Muscle layer of duodenum (tissue), 2 donors: Measurements from ENCODE around the gene CYP19A1.

Experiments used
- H3K27ac ChIP-seq: one replicate; pipeline ENCODE4 v1.7.0; 2013; ENCODE audit warnings: mild to moderate bottlenecking, low read length
- H3K27me3 ChIP-seq: one replicate; pipeline ENCODE4 v1.7.0; 2013; ENCODE audit warnings: low read depth, mild to moderate bottlenecking, control low read depth, low read length
- H3K36me3 ChIP-seq, 2 donors: one replicate each; pipeline ENCODE4 v1.7.0; 2013; ENCODE audit warnings: low read length in 2 of 2, control low read depth in 1 of 2, mild to moderate bottlenecking in 1 of 2; ENCODE audit not compliant: insufficient read depth in 2 of 2, control insufficient read depth in 1 of 2
- H3K4me1 ChIP-seq, 2 donors: one replicate each; pipeline ENCODE4 v1.7.0; 2013; ENCODE audit warnings: low read length in 2 of 2, mild to moderate bottlenecking in 2 of 2, control low read depth in 1 of 2, moderate library complexity in 1 of 2; ENCODE audit not compliant: insufficient read depth in 2 of 2, control insufficient read depth in 1 of 2
- H3K4me3 ChIP-seq, 2 donors: one replicate each; pipeline ENCODE4 v1.7.0; 2013; ENCODE audit warnings: low read length in 2 of 2, low read depth in 1 of 2, mild to moderate bottlenecking in 1 of 2
- H3K9me3 ChIP-seq, 2 donors: one replicate each; pipeline ENCODE4 v1.7.0; 2013; ENCODE audit warnings: low read length in 2 of 2, control low read depth in 1 of 2, mild to moderate bottlenecking in 1 of 2; ENCODE audit not compliant: control insufficient read depth in 1 of 2
- donor health status: healthy.

The CYP19A1 gene

DNA sequence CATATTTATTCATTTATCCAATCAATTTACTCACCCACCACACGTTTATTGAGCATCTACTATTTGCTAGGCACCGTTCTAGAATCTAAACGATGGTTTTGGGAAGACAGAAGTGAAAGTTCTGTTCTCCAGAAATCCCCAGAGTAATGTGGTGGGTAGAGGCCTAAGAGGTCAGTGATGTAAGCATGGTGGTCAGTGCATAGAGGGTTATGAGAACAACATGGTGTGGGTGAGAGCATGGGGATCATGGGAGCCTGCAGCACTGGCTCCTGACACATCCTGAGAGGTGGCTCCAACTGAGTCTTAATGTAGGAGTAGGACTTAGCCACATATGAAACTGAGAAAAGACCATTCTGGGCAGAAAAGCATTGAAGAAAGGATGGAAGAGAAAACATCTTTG is 158.4 kb downstream of the CYP19A1 start:
- Histone ChIP-seq H3K36me3 (no peaks in the 10 kb centered on the region), H3K4me1 (no peaks in the 10 kb centered on the region), H3K27me3 (no peaks in the 10 kb centered on the region), H3K27ac (no peak overlapping the region), H3K4me3 (no peak overlapping the region), H3K9me3 (no peaks in the 10 kb centered on the region)

DNA sequence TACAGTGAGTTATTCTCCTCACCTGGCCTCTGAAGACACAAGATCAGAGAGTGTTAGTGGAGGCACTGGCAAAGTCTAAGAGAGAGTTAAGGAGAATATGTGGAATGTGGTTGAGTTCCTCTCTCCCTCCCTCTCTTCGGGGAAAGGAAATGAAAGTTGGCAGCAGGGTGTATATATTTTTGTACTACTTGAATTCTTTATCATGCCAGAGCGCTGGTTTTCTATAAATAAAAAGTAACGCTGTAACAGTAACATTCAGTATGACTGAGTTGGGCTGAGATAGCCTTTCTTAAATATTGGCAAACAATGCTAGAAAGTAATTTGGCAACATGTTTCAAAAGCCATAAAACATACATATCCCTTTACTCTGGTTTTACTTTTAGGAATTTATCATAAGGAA is 166.2 kb downstream of the CYP19A1 start:
- peak overlapping the region; percentile 25 for H3K27ac ChIP-seq
- H3K9me3 ChIP-seq, result no peaks in the 10 kb centered on the region
- peak overlapping the region in 1 of 2 donors; percentile 13 for H3K4me3 ChIP-seq
- peaks cover 0 to 4% of the 10 kb centered on the region in 2 donors for H3K4me1 ChIP-seq
- H3K27me3 ChIP-seq, result no peaks in the 10 kb centered on the region
- H3K36me3 ChIP-seq, result no peaks in the 10 kb centered on the region

- Histone ChIP-seq H3K27ac (no peak overlapping the region), H3K4me3 (no peak overlapping the region), H3K27me3 (no peaks in the 10 kb centered on the region), H3K9me3 (no peaks in the 10 kb centered on the region), H3K4me1 (peaks cover 0 to 10% of the 10 kb centered on the region in 2 donors), H3K36me3 (no peaks in the 10 kb centered on the region)
These were observed 166.8 kb downstream of the CYP19A1 start for GRCh38 chr15:51171634-51171932.

DNA sequence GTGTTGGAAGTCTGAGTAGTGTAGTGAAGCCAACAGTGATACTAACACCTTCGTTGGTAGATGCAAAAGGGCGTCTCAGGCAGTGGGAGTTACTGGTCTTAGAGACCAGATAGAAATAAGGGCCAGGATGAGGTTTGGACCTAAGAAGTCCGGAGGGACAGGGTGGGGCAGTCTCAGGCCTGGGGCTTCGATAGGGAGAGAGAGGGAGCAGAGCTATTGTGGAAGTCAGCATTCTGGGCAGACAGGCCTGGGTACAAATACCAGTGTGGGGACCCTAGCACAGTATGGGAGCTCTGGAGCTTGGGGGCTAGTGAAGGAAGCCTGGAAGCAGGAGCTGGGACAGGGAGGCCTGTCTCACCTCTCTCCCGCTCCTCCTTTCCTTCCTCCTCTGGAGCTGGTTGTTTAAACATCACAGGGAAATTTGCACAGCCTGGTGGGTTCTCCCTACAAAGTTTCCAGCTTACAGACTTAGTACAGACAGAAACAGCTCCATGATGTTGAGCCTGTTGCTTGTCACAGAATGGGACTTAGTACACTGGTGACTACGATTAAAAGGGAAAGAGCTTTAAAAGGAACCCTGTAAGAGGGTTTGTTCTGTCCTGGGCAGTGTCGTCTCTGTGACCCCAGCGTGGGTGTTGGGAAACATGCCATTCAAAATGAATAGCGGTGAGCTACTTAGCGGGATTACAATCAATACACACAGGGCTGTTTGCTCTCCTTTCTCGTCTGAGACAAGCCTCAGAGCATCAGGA is 167.3 kb downstream of the CYP19A1 start:
- Histone ChIP-seq H3K27ac (no peak overlapping the region), H3K9me3 (no peaks in the 10 kb centered on the region), H3K4me1 (peaks cover 0 to 10% of the 10 kb centered on the region in 2 donors), H3K36me3 (no peaks in the 10 kb centered on the region), H3K27me3 (no peaks in the 10 kb centered on the region), H3K4me3 (no peak overlapping the region)

DNA sequence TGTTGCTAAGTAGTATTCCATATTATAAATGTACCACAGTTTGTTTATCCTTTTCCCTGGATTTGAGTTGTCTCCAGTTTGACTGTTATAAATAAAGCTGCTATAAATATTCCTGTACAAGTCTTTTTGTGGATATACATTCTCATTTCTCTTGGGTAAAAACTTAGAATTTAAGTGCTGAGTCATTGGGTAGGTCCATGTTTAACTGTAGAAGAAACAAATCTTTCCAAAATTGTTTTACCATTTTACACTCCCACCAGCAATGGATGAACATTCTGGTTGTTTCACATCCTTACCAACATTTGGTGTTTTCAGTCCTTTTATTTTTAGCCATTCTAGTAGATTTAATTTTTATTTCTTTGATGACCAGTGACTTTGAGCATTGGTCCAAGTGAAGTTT is 169.7 kb downstream of the CYP19A1 start:
- no peak overlapping the region for H3K27ac ChIP-seq

DNA sequence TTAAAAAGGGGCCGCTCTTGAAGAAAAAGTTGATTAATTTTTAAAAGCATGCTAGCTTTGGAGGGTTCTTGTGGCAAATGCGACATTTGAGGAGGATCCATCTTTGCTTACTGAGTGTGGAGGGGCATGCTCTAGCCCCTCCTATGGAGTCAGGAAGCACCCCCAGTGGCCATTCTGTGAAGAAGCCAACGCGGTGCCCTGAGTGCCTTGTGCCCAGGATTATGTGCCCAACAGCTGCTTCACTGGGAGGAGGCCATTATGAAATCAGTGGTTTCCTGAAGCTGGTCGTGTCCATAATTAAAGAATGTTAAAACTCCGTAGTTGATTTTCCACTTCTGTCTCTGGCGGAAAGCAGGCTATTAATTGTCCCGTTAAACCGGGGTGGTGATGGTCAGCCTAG is 174.6 kb downstream of the CYP19A1 start:
- H3K4me1 ChIP-seq, result peaks cover 11 to 17% of the 10 kb centered on the region in 2 donors
- no peaks in the 10 kb centered on the region for H3K27me3 ChIP-seq
- H3K9me3 ChIP-seq, result no peaks in the 10 kb centered on the region
- no peaks in the 10 kb centered on the region for H3K36me3 ChIP-seq
- no peak overlapping the region for H3K4me3 ChIP-seq
- no peak overlapping the region for H3K27ac ChIP-seq

More for the DNA sequence above, 169.7 kb downstream of the CYP19A1 start:
- no peaks in the 10 kb centered on the region for H3K27me3 ChIP-seq
- peaks cover 2 to 15% of the 10 kb centered on the region in 2 donors for H3K4me1 ChIP-seq
- no peak overlapping the region for H3K4me3 ChIP-seq
- H3K36me3 ChIP-seq, result no peaks in the 10 kb centered on the region
- H3K9me3 ChIP-seq, result no peaks in the 10 kb centered on the region

DNA sequence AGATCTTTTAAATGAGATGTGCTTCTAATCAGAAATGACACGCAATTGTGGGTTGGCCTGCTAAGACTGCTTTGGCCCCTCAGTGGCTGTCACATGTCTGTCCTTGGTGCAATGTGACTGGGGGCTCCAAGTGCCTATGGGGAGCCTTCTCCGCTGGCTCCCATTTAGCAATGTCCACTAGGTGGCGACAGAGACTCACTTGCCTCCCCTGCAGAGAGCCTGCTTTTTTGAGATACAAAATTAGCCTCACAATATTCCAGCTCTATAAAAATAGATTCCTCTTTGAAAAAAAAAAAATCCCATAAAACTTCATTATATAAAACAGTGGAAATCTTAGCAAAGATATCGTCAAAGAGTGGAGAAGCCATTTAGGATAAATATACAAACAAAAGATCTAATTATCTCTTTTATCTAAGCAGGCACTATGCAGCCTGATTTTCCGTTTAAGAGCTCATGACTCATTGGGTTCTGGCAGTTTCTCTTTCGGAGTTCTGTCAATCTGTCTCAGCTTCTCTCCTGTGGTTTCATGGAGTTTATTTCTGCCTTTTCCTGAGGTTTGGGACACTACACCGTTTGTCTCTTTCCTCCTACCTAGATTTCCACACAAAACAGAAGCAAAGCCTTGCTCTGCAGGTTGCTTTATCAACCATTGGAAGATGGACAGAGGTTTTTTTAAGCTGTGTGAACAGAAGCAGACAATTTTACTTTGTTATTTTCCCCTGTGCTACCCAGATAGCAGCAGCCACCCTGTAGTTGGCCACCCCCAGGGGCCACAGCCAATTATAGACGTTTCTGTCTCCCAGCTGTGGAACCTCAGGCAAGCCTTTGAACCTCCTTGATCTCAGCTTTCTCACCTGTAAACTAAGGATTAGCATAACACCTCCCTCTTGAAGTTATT is 175.3 kb downstream of the CYP19A1 start:
- H3K4me3 ChIP-seq, result peak overlapping the region; percentile 2 to 45
- H3K27ac ChIP-seq, result no peak overlapping the region

DNA sequence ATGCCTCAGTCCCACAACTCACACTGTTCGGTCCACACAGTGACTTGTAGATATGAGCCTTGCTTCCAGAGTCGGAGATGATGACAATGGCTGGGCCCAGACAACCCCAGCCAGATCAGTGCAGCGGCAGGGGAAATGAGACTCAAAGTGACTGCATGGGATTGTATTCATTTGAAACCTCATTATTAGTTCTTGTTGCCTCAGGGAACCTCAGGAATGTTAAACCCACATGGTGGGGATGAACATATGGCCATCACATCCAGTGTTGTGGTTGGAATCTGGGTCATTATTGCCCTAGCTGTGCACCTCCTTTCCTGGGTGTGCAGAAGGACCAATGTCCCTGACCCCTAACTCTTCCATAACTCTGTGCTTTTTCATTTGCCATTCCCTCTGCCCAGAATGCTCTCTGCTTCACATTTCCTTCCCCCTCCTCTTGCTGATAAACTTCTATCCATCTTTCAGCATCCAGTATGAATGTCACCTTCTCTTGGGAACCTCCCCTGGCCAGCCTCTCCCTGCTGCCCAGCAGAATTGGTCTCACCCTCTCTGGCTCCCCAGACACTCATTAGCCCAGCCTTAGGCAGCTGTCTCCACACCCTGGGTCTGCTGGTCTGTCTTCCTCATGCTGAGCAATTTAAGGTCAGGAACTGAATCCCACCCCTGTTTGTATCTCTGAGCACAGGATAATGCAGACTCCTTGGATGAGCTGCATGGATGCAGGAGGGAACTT is 176.7 kb downstream of the CYP19A1 start:
- Histone ChIP-seq H3K4me3 (no peak overlapping the region), H3K27me3 (no peaks in the 10 kb centered on the region), H3K36me3 (no peaks in the 10 kb centered on the region), H3K9me3 (no peaks in the 10 kb centered on the region), H3K4me1 (peaks cover 11% of the 10 kb centered on the region in 2 donors), H3K27ac (no peak overlapping the region)

More for the DNA sequence above, 175.3 kb downstream of the CYP19A1 start:
- no peaks in the 10 kb centered on the region for H3K36me3 ChIP-seq
- H3K9me3 ChIP-seq, result no peaks in the 10 kb centered on the region
- peaks cover 11 to 17% of the 10 kb centered on the region in 2 donors for H3K4me1 ChIP-seq
- no peaks in the 10 kb centered on the region for H3K27me3 ChIP-seq

DNA sequence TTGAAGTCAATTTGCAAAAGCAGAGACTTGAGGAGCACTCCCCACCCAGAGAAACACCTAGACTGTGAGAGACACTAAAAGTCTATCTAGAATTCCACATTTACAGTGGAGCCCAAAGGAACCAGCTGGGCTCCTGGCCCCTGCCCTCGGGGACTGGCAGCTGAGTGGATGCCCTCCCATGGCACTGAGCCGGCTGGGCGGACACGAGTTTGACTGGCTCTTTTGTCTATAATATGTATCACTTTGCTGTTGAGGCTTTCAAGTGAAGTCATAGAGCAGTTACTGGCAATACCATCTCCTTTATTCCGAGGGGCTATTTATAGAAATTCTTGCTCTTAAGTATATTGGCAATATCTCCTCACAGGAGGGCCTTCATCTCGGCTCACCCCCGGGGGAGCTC is 177.9 kb downstream of the CYP19A1 start:
- H3K9me3 ChIP-seq, result no peaks in the 10 kb centered on the region
- H3K4me3 ChIP-seq, result no peak overlapping the region
- H3K27me3 ChIP-seq, result no peaks in the 10 kb centered on the region
- no peaks in the 10 kb centered on the region for H3K36me3 ChIP-seq
- peaks cover 11% of the 10 kb centered on the region in 2 donors for H3K4me1 ChIP-seq
- no peak overlapping the region for H3K27ac ChIP-seq
